Activated CD4-positive, alpha-beta T cell treated with anti-CD3 and anti-CD28 coated beads, Interleukin-2, amount 50 U/mL, for 4 hours (primary cell): ENCODE measurements around the gene PALLD.

Experiments
- DNase-seq, 2 experiments: peaks; one replicate each; pipeline ENCODE4 v3.0.0-alpha.2; 2020

The PALLD gene

DNA sequence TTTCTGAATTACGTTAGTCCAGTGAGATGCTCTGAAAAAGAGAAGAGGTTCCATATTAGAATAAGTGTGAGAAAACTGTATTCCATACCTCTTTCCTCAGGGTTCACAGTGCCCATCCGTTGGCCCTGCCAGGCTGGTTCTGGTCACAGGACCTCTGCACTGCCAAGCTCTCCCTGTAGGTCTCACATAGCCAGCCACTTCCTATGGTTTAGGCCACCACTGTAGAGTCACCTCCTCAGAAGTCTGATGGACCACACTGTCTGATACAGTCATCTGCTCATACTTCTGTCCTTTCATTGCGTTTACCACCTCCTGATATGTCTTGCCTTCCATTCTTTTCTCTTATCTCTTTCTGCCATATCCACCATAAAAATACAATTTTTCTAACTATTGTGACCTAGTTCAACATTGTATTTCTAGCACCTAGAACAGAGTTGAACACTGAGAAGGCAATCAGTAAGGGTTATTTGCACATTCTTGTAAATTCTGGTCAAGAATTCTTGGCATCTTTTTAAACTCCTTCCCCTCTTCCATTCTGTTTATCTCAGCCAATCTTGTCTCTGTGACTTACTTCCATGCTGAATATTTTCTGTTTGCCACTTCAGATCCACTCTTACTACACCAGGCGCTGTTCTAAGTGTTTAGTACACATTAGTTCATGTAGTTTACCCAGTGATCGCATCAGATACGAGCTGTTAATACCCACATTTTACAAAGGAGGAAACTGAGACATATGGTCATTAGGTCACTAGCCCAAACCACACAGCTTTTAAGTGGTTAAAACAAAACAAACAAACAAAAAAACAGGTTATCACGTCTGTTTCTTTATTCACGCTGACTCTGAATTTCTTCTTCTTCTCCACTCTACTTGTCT lies 387.6 kb downstream of the PALLD start:
- no peak for DNase-seq

DNA sequence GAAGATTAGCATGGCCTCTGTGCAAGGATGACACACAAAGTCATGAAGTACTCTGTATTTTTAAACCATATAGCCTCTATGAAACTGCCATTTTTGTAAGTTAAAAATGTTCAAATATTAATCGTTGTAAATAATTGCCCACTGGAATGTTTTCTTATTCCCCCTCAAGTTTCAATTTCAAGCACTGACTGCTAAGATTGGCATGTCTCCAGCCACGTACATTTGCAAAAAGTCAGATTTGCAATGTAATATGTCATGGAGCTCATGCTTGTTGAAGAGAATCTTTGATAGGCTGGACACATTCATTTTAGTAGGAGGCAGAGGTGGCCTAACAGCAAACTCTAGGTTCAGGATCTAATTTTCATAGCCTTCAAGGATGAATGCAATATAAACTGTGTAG lies 388.5 kb downstream of the PALLD start:
- no peak for DNase-seq

DNA sequence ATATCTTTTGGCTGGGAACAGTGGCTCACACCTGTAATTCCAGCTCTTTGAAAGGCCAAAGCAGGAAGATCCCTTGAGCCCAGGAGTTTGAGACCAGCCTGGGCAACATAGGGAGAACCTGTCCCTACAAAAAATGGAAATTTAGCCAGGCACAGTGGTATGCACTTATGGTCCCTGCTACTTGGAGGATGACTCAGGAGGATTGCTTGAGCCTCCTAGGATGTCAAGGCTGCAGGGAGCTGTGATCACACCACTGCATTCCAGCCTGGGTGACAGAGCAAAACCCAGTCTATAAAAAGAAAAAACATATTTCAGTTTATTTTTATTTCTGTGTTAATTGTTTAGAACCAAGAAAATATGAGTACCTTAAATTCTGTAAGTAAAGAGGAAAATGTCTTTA lies 389.5 kb downstream of the PALLD start:
- no peak for DNase-seq

DNA sequence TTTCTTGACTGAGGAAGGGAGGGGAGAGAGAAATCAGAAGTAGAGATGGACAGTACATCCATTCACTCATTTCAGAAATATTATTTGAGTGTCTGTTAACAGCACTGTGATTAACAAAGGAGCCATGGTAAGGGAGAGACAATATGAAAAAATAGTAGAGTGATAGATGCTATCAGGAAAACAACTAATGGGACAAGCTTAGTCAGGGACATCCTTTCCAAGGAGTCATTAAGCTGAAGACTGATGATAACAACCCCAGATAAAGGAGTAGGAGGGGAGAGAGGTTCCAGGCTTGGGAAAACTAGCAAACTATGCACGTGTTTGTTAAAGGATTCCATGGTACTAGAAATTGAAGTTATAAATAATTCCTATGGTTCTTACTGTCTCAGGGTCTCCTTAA lies 391.0 kb downstream of the PALLD start:
- no peak for DNase-seq

DNA sequence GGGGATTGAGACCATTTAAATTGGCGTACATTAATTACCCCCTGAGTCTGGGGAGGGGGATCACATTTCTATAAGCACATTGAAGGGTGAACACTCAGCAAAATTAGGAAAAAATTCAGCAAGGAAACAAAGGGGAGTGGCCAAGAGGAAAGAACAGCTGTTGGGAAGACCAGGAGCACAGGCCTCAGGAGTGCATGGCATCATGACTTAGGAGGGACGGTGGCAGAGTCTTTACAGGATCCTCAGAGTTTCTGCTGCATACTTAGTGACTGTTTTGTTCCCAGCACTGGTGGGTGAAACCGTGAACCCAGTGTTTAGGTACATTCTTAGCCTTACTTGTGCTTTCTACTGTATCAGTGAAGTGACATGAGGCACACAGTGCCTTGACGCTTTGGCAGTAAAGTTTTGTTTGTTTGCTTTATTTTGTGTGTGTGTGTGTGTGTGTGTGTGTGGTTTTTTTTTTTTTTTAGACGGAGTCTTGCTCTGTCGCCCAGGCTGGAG lies 391.9 kb downstream of the PALLD start:
- no peak for DNase-seq

DNA sequence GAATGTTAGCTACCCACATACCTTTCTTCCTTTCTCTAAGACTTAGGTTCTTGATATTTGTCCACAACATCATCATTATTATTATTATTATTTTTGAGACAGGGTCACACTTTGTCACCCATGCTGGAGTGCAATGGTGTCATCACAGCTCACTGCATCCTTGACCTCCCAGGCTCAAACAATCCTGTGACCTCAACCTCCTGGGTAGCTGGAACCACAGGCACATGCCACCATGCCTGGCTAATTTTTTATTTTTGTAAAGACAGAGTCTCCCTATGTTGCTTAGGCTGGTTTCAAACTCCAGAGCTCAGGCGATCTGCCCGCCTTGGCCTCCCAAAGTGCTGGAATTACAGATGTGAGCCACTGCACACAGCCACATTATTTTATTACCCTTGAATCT lies 394.2 kb downstream of the PALLD start:
- DNase-seq: no peak

DNA sequence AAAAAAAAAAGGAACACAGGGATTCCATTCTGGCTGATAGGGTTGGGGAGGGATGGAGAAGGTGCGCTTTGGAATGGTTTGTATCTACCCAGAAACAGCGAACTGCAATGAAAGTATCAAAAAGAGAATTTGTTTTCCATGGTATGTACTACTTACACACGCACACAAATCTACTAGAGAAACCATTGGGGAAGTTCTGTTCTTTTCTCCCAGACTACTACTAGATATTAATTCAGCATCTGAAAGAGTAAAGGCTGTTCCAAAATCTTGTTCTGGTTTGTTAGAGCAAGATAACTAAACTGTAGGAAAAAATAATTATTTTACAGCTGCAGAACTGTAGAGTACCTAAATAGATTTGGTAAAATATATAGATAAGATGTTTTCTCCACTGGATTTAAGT lies 394.8 kb downstream of the PALLD start:
- DNase-seq: no peak

DNA sequence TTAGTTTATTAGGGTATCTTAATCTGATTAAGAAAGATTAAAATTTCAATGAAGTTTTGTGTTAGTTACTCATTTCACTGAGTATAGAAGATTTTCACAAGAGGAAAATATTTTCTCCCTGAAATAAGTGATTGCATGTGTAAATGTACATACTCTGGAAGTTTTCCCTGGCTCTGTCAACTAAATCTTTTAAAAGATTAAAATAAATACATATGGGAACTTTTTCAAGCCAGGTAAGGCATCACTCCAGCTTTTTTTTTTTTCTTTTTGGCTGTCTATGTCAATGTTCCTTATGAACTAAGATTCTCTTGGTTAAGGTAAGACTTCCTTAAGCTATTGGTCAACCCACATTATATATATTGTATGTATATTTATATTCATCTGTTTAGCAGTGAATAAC lies 395.6 kb downstream of the PALLD start:
- DNase-seq: no peak

DNA sequence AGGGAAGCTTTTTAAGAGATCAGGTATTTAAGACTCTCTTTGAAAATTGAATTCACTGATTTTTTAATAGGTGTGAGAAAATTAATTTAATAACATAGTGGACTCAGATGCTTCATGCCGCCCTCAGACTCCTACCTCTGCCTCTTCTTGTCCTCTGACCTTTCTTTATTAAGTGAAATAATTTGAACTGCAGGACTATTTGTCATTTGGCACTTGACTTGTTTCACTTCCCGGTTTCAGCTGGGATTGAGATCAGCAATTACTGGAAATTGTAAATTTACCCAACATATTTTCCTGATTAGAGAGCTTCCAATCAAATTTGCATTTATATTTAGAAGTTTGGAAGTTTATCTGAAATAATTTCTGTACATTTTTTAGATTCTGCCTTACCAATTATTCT lies 396.4 kb downstream of the PALLD start:
- no peak for DNase-seq

DNA sequence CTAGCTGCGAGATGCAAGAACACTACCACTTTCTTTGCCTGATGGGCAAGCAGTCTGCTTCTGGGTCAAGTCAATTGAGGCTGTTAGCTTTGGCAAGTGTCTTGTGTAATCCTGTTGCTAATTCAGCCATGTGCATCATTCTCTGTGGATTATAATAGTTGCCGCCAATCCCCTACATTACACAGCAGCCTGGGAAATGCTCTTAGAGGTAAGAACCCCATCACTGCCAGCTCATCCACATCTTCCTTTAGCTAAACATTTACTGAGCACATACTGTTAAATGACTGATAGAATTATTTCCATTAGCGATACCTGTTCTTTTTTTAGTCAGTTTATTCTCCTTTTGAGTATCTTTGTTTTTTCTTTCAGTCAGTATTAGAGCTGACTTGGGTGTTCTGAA lies 397.0 kb downstream of the PALLD start:
- DNase-seq: no peak

DNA sequence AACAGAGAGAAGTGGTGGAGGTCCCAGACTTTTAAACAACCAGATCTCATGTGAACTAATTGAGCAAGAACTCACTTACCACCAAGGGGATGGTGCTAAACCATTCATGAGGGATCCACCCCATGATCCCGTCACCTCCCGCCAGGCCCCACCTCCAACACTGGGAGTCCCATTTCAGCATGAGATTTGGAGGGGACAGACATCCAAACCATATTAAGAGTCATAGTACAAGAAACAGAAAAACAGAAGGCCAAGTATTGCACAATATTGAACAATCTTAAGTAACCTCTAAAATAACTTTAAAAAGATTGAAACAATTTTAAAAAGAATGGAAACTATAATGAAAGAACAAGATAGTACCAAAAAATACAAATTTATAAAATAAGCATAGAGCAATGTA lies 403.2 kb downstream of the PALLD start:
- no peak for DNase-seq

DNA sequence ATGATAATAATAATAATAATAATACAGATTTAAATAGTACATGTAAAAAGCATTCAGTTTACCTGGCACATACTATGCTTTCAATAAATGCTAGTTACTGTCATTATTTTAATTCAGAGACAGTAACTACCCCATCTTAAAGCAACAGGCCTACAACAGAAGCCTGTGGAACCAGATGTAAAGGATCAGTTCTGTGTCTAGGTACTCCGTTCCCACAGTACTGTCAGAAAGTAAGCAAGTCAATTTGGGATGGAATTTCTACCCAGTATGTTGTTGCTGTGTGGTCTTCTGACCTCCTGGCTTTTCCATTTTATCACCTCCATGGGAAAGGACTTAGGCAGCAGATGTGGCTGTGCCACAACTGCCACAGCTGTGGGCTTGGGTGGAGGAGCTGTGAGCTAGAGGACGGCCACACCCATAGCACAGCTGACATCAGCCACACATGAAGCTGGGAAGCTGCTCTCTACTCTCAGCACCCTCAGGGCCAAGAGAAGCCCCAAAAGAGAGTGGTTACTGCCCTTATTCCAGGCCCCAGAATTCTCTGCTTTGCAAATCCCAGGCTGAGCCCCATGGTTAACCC lies 410.4 kb downstream of the PALLD start:
- no peak for DNase-seq

DNA sequence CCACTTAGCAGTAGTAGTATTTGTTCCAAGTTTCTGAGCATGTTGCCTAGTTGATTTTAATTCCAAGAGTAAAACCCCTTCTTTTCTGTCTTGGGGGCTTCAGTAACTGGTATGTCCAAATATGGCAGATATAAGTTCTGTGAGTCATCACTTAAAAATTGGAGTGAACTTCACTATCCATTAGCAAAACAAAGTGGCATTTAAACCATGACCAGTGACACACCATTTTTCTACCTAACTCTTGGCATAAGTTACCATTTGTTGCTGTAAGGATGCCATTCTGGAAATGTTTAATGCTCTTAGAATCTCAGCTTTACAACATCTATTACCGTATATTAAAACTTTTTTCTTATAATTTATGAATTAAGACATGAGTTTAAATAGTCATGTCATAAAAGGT lies 411.2 kb downstream of the PALLD start:
- no peak for DNase-seq

DNA sequence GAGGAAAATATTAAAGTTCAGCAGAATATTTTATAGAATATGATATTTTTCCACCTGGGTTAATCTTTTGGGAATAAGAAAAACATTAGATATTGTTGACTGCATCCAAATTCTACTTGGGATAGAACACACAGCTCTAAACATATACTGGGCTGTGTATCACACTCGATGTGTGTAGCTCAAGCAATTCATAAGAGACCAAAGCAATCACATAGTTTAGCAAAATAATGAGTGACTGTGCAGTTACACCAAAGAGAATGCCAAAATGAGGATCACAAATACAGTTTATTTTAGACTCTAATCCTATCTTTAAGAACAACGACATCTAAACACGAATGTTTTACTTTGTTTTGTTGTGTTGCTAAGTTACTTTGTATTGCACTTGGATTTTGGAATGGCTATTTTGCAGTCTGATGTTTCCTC lies 412.0 kb downstream of the PALLD start:
- no peak for DNase-seq

DNA sequence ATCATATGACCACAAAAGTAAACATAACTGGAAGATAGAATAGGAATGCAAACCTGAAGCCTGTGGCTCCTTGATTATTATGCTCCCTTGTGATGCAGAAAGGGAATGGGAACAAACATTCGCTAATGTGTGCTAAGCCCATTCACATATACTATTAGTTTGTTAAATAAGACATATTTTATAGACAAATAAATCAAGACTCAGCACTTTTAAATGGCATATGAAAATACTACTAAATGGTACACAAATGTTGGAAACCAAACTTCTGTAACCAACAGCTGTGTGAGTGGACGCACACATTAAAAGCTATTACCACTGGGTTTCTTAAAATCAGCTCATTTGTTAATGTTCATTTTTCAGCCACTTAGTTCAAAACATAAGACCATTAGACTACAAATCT lies 417.2 kb downstream of the PALLD start:
- DNase-seq: no peak

DNA sequence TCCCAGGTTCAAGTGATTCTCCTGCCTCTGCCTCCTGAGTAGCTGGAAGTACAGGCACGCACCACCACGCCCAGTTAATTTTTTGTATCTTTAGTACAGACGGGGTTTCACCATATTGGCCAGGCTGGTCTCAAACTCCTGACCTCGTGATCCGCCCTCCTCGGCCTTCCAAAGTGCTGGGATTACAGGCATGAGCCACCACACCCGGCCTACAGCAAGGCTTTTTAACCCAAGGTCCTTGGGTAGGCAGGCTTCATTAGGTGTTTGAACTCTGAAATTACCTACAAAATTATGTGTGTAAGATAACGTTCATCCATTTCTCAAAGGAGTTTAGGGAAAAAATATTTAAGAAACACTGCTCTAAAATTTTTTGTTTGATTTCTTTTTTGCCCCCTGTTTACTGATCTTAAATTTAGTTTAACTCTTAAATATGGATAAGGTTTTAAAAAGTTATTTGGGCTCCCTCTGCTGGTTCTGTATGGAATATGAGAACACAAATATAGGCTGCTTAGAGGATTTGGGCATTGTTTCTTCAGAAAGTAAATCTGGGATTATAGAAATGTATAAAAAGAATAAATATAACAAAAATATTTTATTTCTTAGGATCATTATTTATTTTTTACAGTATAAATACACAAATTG lies 420.4 kb downstream of the PALLD start:
- no peak for DNase-seq

DNA sequence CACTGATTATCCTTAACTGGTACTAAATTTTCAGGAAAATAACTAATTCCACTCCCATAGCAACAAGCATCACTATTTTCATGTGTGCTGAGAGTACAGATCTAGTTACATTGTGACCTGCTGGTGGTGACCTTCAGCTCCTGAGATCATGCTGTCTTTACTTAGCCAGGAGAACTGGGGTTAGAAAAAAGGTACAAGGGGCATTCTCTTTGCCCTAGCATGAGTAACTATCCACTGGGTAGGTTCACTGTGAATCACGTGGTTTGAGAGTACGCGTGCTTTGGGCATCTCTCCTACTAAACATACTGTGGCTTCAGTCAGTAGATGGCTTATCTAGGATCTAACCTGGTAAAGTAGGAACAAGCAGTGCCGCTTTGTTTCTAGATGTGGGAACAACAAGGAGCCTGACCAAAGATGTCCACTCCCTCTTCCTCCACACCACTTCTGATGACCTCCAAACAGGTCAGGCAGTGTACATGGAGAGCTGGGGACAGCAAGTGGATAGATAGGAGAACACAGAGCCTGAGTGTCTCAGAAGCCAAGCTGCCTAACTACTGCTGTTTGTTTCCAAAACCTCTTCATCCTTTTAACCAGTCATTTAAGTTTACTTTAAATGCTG lies 423.0 kb downstream of the PALLD start:
- no peak for DNase-seq

DNA sequence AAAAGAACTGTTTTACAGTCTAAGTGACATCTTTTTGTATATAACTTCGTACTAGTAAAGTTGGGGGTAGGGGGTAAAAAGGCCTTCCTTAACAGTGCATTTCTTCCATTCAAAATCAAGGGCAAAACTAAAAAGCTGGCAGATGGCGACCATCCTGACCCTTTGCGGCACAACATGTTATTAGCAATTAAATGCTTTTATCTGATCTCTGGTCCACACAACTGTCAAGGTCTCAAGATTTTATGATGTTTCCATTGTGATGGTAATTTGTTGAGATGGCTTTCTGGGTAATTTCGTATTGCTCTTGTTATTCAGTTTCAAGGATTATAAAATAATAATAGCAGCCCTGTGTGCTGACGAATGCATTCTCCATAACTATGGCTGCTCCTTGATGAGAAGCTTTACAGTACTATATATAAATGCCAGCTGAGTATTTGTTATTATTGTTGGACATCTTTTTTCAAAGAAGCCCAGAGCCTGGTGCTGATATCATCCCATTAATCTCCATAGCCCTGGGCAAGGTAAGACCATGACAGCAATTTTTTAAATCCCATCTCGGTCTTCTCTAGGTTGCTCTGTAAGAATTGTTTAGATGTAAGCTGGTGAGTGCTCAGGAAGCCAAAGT lies 423.7 kb downstream of the PALLD start:
- DNase-seq: no peak

DNA sequence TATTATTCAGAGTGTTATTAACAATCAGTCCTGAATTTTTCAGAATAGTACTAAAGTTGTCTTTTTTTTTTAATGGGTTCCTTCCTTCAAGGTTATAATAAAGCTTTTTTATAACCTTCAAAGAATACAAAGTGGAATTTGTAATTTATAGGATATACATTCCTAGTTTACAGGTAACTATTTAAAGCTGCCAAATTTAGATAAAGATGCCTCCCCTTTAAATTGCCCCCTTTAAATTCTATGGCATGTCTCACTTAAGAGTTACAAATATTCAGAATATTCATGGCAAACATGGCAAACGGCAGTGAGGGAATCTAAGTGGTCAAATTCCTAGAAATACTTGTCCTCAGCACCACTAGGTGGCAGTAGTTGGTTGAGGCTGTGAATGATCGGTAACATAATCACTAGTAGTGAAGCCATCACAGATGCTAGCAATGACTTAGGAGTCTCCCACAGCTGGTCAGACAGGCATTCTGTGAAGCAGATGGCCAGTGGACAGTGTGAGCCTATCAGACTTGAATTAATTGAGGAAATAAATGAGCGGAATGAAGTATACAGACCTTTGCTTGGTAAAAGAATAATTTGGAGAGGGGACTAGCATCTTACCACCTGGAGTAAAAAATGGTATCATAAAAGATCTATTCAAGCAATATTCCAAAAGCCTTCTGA lies 426.8 kb downstream of the PALLD start:
- DNase-seq: peak; percentile 27 to 40

DNA sequence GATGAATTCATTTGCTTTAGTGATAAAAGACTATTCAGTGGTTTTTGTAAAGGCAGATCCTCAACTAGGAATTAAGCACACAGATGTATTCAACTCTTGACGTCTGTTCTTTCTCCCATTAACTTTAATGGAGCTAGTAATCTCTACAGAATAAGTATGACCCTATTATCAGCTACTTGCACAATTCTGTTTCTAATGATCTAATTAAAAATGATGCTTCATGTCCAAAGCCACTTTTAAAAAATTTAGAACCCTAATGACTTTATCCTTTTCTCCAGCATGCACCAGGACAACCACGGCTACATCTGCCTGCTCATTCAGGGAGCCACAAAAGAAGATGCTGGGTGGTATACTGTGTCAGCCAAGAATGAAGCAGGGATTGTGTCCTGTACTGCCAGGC lies 427.8 kb downstream of the PALLD start:
- no peak for DNase-seq

DNA sequence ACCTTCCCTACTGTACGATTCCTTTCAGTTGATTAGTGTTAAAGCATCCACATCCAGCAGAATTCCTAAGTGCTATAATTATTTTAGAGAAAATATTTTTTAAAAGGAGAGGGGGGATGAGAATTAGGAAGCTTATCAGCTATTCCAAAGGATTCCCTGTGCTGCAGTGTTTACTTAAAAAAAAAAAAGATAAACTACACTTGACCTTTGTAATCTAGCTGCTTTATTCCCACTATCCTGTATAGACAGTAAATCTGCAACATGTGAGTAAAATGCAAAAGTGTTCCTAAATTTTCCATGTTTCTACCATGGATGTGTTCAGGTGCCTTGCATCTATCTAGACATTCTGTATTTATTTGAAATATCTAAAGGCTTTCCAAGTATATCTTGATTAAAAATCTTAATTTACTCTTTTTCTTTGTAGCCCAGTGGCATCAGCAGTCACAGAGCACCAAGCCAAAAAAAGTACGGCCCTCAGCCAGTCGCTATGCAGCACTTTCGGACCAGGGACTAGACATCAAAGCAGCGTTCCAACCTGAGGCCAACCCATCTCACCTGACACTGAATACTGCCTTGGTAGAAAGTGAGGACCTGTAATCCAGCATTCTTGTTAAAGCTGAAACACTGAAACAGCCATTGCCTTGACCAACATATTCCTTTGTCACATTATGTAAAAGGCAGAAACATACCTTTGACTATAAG lies 429.1 kb downstream of the PALLD start:
- no peak for DNase-seq

DNA sequence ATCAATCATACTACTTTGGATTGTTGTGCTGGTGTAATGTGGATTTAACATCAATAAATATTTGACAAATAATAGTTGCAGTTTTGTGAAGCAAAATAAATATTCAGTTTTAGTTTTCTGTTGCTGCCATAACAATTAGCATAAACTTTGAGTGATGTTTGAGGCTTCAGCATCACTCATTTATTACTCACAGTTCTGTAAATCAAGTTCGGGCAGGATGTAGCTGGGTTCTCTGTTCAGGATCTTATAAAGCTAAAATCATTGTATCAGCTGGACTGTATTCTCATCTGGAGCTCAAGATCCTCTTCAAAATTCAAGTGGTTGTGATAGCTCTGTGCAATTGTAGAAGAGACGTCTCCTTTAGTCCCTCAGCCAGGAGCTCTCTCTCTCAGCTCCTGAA lies 431.5 kb downstream of the PALLD start:
- DNase-seq: no peak
